Lower lobe of right lung (tissue), 2 donors: ENCODE results near the gene SYNE4. TPM values are rescaled to one million over a fixed set of nuclear protein-coding genes. Genes with fewer than 3 reads are reported as not detected.

Experiments
- ATAC-seq, 2 donors: fragments of 200-7000 bp; cut with Tn5 transposase; one replicate each; pipeline ENCODE4 v1.9.1; 2020 to 2022; ENCODE audit warnings: mild to moderate bottlenecking in 2 of 2, moderate library complexity in 2 of 2
- DNase-seq: peaks from one replicate; pipeline ENCODE4 v3.0.0-alpha.2; 2020
- H3K27ac ChIP-seq: fragments of 200-600 bp; one replicate; pipeline ENCODE4 v1.8.0; 2022
- H3K27me3 ChIP-seq: fragments of 200-600 bp; one replicate; pipeline ENCODE4 v1.8.0; 2022; ENCODE audit warnings: low read depth
- H3K36me3 ChIP-seq: fragments of 200-600 bp; one replicate; pipeline ENCODE4 v1.8.0; 2022; ENCODE audit warnings: mild to moderate bottlenecking
- H3K4me1 ChIP-seq: fragments of 200-600 bp; one replicate; pipeline ENCODE4 v1.8.0; 2022
- H3K4me3 ChIP-seq: fragments of 200-600 bp; one replicate; pipeline ENCODE4 v1.8.0; 2022; ENCODE audit warnings: mild to moderate bottlenecking
- H3K9me3 ChIP-seq: fragments of 200-600 bp; one replicate; pipeline ENCODE4 v1.8.0; 2022
- CTCF ChIP-seq: fragments of 200-600 bp; IDR thresholded peaks from one replicate; pipeline ENCODE4 v1.8.0; 2022; ENCODE audit warnings: antibody characterized with exemption, mild to moderate bottlenecking
- intact Hi-C: fragments of 100-400 bp; cut with DNase I; formaldehyde crosslinking; loops from one replicate; pipeline ENCODE4 v1.11.0; 2022
- long read RNA-seq: library from polyadenylated mRNA; unstranded; transcript quantifications from one replicate; pipeline ENCODE4 v2.0.0, GENCODE V29; 2021
- total RNA-seq: library from RNA; stranded (reverse); fragmentation: NEBNext Ultra II Directional; extraction: Animal tissue kit (Norgen Biotek cat#: 25700); gene quantifications from one replicate; pipeline ENCODE4 v1.2.1, GENCODE V29; 2021
- donor health status: DM: no; HTN: yes; CAD: no; lungs with severe emphysema.

Gene SYNE4
- 8.9 TPM for total RNA-seq
- long read RNA-seq, partial matches to known transcripts, result 1 of 19 reads
- long read RNA-seq, other reads (novel, unspliced or antisense), result 12 of 19 reads

GRCh38 chr19:36008336-36008978 lies at the start of gene SYNE4:
Gene SYNE4, minus strand, starts transcription at chr19:36008813. Its CDS starts 132 bp downstream, at chr19:36008681.
- intact Hi-C loops, result no loop called here
- H3K27ac ChIP-seq, result peak within 1 kb of the TSS; percentile 65
- H3K4me1 ChIP-seq, result peaks cover 16% of the 10 kb centered on the region
- H3K9me3 ChIP-seq, result no peaks in the 10 kb centered on the region
- H3K4me3 ChIP-seq, result peak within 1 kb of the TSS; percentile 55
- DNase-seq (peak; percentile 82), ATAC-seq (peak; percentile 91 to 95)
- no peak for TF ChIP-seq CTCF
- peaks cover 11% of the 10 kb centered on the region for H3K36me3 ChIP-seq
- H3K27me3 ChIP-seq, result no peaks in the 10 kb centered on the region

- intact Hi-C loops, result no loop called here
- peak; percentile 93 to 94 for ATAC-seq
- Histone ChIP-seq H3K27me3 (no peaks in the 10 kb centered on the region), H3K9me3 (no peaks in the 10 kb centered on the region), H3K36me3 (no peaks in the 10 kb centered on the region), H3K4me1 (peaks cover 20% of the 10 kb centered on the region), H3K27ac (peak within 1 kb of the TSS; percentile 94), H3K4me3 (peak within 1 kb of the TSS; percentile 70)
- DNase-seq, result peak; percentile 95
- TF ChIP-seq CTCF, result no peak
These were observed 46.4 kb upstream of the SYNE4 start, which contains the start of gene WDR62 for GRCh38 chr19:36054733-36055686. Gene WDR62, plus strand, starts transcription at chr19:36054897. Its CDS starts 75 bp downstream, at chr19:36054972.

- peak; percentile 62 for TF ChIP-seq CTCF
- peaks cover 20% of the 10 kb centered on the region for H3K4me1 ChIP-seq
- DNase-seq (peak; percentile 100), ATAC-seq (peak; percentile 98)
- H3K27ac ChIP-seq, result peak within 1 kb of the TSS; percentile 94
- intact Hi-C loops, result no loop called here
- H3K36me3 ChIP-seq, result no peaks in the 10 kb centered on the region
- no peaks in the 10 kb centered on the region for H3K27me3 ChIP-seq
- no peaks in the 10 kb centered on the region for H3K9me3 ChIP-seq
- H3K4me3 ChIP-seq, result peak within 1 kb of the TSS; percentile 70
These were observed 45.6 kb upstream of the SYNE4 start, which contains the start of gene THAP8 for GRCh38 chr19:36054119-36054732. Gene THAP8, minus strand, starts transcription at chr19:36054285. Its CDS starts 68 bp downstream, at chr19:36054217.

GRCh38 chr19:36051637-36052036 lies 43.0 kb upstream of the SYNE4 start:
- no peaks in the 10 kb centered on the region for H3K27me3 ChIP-seq
- no peaks in the 10 kb centered on the region for H3K36me3 ChIP-seq
- intact Hi-C loops, result no loop called here
- TF ChIP-seq CTCF, result no peak
- no peak overlapping the region for H3K27ac ChIP-seq
- DNase-seq, result no peak
- H3K4me3 ChIP-seq, result no peak overlapping the region
- no peaks in the 10 kb centered on the region for H3K9me3 ChIP-seq
- peaks cover 20% of the 10 kb centered on the region for H3K4me1 ChIP-seq
- ATAC-seq, result no peak

- intact Hi-C loops, result no loop called here
- TF ChIP-seq CTCF, result no peak
- no peak overlapping the region for H3K27ac ChIP-seq
- ATAC-seq (no peak), DNase-seq (no peak)
- H3K9me3 ChIP-seq, result no peaks in the 10 kb centered on the region
- H3K36me3 ChIP-seq, result no peaks in the 10 kb centered on the region
- H3K27me3 ChIP-seq, result no peaks in the 10 kb centered on the region
- no peak overlapping the region for H3K4me3 ChIP-seq
- peaks cover 20% of the 10 kb centered on the region for H3K4me1 ChIP-seq
These were observed 42.6 kb upstream of the SYNE4 start for GRCh38 chr19:36051236-36051635.
